SK-N-SH treated with all-trans-retinoic acid at 6 μM for 48 hours (cell line): Measurements from ENCODE around the gene ZFHX3.

Source experiments
- CSDC2 ChIP-seq: fragments of 250-450 bp; sonication (Bioruptor Pico); IDR thresholded peaks from 2 replicates; pipeline ENCODE4 v1.5.0; 2020; ENCODE audit warnings: mild to moderate bottlenecking, moderate library complexity
- GLIS3 ChIP-seq: fragments of 250-450 bp; sonication (Bioruptor Pico); IDR thresholded peaks from 2 replicates; pipeline ENCODE4 v1.5.0; 2020; ENCODE audit warnings: mild to moderate bottlenecking, moderate library complexity
- PPARA ChIP-seq: fragments of 250-450 bp; sonication (Bioruptor Pico); IDR thresholded peaks from 2 replicates; pipeline ENCODE4 v1.5.0; 2020; ENCODE audit warnings: mild to moderate bottlenecking, borderline replicate concordance
- ZFP3 ChIP-seq: fragments of 250-450 bp; sonication (Bioruptor Pico); IDR thresholded peaks from 2 replicates; pipeline ENCODE4 v1.5.0; 2020; ENCODE audit warnings: mild to moderate bottlenecking, moderate library complexity

GRCh38 chr16:72798264-72798663 lies 249.7 kb downstream of the ZFHX3 start:
- no peak for TF ChIP-seq ZFP3 (CRISPR knock-in tag)
- no peak for TF ChIP-seq CSDC2 (CRISPR knock-in tag)
- no peak for TF ChIP-seq GLIS3
- no peak for TF ChIP-seq PPARA (CRISPR knock-in tag)
